OCI-LY1 (cell line): ENCODE data around the gene MACROD2.

ENCODE experiments used
- CTCF ChIP-seq: fragments of 200-600 bp; sonication (generic), shearing (Covaris generic); IDR thresholded peaks from 2 replicates; pipeline ENCODE4 v1.5.1; 2017; ENCODE audit warnings: mild to moderate bottlenecking, antibody characterized with exemption, low read length, moderate library complexity, mixed read lengths
- EZH2 ChIP-seq: fragments of 200-600 bp; sonication (generic), shearing (Covaris generic); IDR thresholded peaks from 2 replicates; pipeline ENCODE4 v1.8.0; 2017; ENCODE audit warnings: borderline replicate concordance, mixed run types, mild to moderate bottlenecking, antibody characterized with exemption, low read length, moderate library complexity, mixed read lengths

GRCh38 chr20:15848995-15849610 lies 1853.8 kb downstream of the MACROD2 start:
- no peak for TF ChIP-seq CTCF
- TF ChIP-seq EZH2: no peak
